Brain microvascular endothelial cell (primary cell): Measurements from ENCODE around the gene PCDHB9.
A peak's percentile ranks its signal among the peaks of the same experiment; 100 is the strongest.
"Not testable (repeated sequence)": the region's sequence is repeated elsewhere in the genome, so short reads cannot be mapped to it uniquely, and the experiment has no call there.

ENCODE experiments used
- DNase-seq: peaks from one replicate; pipeline ENCODE4 v3.0.0-alpha.2; 2020
- H3K27ac ChIP-seq: fragments of 250-450 bp; sonication (Bioruptor Pico); 2 replicates; pipeline ENCODE4 v1.5.1; 2020; ENCODE audit warnings: mild to moderate bottlenecking, moderate library complexity
- H3K27me3 ChIP-seq: fragments of 250-450 bp; sonication (Bioruptor Pico); replicated peaks from 2 replicates; pipeline ENCODE4 v1.5.1; 2020; ENCODE audit warnings: mild to moderate bottlenecking
- H3K36me3 ChIP-seq: fragments of 250-450 bp; sonication (Bioruptor Pico); replicated peaks from 2 replicates; pipeline ENCODE4 v1.5.1; 2020; ENCODE audit warnings: mild to moderate bottlenecking
- H3K4me3 ChIP-seq: 2 replicates; pipeline ENCODE4 v1.5.1; 2011; ENCODE audit warnings: low read depth, mild to moderate bottlenecking, control low read depth, low read length, moderate library complexity
- CTCF ChIP-seq: IDR thresholded peaks from 2 replicates; pipeline ENCODE4 v1.5.1; 2011; ENCODE audit warnings: low read depth, mild to moderate bottlenecking, moderate library complexity, low read length, control low read depth, inconsistent platforms; ENCODE audit errors: missing control alignments
- in situ Hi-C: cut with HindIII; loops from 2 replicates; pipeline ENCODE4 v1.10.0; 2017; ENCODE audit warnings: low sequenced_read_pairs, low pct_ligation_motif_present

PCDHB9 gene

DNA sequence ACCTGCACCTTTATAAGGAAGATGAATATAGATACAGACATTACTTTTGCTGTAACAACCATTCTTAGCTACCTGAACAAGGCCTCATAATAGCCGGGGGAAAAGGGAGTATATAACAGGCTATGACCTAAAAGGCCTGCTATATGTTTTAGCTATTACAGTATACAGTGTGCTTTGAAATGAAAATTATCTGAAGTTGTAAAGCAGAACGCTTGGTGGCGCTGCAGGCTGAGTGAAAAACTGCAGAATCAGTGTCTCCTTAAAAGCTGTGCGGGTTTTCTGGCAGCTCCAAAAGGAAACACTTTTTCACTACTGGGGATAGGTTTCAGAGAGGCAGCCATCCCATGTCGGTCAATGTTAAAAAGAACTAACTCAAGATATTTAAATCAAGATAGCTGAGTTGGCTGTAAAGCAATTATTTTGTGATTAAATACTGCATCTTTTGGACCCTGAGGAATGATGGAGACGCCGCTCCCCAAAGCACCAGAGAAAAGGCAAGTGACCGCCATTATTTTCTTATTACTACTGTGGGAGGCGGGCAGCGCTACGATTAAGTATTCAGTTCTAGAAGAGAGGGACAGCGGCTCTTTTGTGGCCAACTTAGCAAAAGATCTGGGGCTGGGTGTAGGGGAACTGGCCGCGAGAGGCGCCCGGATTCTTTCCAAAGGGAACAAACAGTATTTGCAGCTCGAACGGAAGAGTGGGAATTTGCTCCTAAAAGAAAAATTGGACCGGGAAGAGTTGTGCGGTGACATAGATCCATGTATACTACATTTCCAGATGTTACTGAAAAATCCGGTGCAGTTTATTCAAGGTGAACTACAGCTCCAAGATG, 31.2 kb upstream of the PCDHB9 start:
- Histone ChIP-seq H3K36me3 (no peaks in the 10 kb centered on the region), H3K27me3 (no peaks in the 10 kb centered on the region), H3K4me3 (no peak overlapping the region), H3K27ac (no peak overlapping the region)
- DNase-seq = no peak
- TF ChIP-seq CTCF = no peak
- in situ Hi-C loops = no loop called here

- in situ Hi-C loops, H3K36me3 ChIP-seq, H3K4me3 ChIP-seq, H3K27me3 ChIP-seq, H3K27ac ChIP-seq, DNase-seq: not testable (repeated sequence)
Observed at GRCh38 chr5:141157356-141157755, 29.6 kb upstream of the PCDHB9 start.

DNA sequence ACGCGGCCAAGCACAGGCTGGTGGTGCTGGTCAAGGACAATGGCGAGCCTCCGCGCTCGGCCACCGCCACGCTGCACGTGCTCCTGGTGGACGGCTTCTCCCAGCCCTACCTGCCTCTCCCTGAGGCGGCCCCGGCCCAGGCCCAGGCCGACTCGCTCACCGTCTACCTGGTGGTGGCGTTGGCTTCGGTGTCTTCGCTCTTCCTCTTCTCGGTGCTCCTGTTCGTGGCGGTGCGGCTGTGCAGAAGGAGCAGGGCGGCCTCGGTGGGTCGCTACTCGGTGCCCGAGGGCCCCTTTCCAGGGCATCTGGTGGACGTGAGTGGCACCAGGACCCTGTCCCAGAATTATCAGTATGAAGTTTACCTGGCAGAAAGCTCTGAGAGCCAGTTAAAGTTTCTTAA, 29.1 kb upstream of the PCDHB9 start:
- DNase-seq, H3K36me3 ChIP-seq, H3K27ac ChIP-seq, H3K27me3 ChIP-seq, H3K4me3 ChIP-seq, in situ Hi-C loops: not testable (repeated sequence)

DNA sequence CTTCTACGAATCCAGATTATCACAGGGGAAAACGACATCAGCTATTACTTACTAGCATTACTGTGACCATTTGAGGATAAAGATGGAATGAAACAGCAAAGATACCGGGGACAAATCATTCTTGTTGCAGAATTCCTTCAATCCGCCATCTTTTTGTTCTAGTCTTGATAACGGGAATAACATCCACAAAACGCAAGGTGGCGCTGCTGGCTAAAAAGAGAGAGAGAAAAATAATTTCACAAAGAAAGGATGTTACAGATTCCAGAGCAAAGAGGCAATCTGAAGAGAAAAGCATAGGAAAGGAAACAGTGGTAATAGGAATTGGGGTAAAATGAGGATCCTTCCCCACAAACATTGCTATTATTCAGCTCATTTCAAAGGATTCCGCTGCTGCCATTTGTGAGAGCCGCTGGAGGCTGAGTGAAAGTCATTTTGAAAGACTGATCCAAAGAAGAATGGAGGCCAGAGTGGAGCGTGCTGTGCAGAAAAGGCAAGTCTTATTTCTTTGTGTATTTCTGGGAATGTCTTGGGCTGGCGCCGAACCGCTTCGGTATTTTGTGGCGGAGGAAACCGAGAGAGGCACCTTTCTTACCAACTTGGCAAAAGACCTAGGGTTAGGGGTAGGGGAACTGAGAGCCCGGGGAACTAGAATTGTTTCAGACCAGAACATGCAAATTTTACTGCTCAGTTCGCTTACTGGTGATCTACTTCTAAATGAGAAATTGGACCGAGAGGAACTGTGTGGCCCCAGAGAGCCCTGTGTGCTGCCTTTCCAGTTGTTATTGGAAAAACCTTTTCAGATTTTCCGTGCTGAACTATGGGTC, 14.4 kb upstream of the PCDHB9 start, which contains the start of gene PCDHB7:
Gene PCDHB7, plus strand, starts transcription at position 264 of the 824 bp plus-strand sequence. Its CDS starts 192 bp downstream, at position 456.
- Histone ChIP-seq H3K36me3 (no peaks in the 10 kb centered on the region), H3K27ac (no peak within 1 kb of the TSS), H3K4me3 (no peak within 1 kb of the TSS), H3K27me3 (no peaks in the 10 kb centered on the region)
- in situ Hi-C loops = no loop called here
- DNase-seq = no peak
- TF ChIP-seq CTCF = peak; percentile 46

GRCh38 chr5:141174291-141175104, 12.5 kb upstream of the PCDHB9 start:
- in situ Hi-C loops, DNase-seq, H3K27me3 ChIP-seq, H3K36me3 ChIP-seq, H3K27ac ChIP-seq, H3K4me3 ChIP-seq: not testable (repeated sequence)

- in situ Hi-C loops = no loop called here
- H3K27me3 ChIP-seq = no peaks in the 10 kb centered on the region
- no peaks in the 10 kb centered on the region for H3K36me3 ChIP-seq
- H3K4me3 ChIP-seq = no peak overlapping the region
- H3K27ac ChIP-seq = no peak overlapping the region
- DNase-seq = no peak
- TF ChIP-seq CTCF = no peak
Observed at GRCh38 chr5:141175933-141176332, 11.0 kb upstream of the PCDHB9 start.

GRCh38 chr5:141177577-141178191, 9.3 kb upstream of the PCDHB9 start, which contains the start of gene PCDHB8:
PCDHB8 (plus strand) TSS chr5:141177790; CDS start chr5:141178035, 245 bp downstream.
- H3K36me3 ChIP-seq, H3K4me3 ChIP-seq, DNase-seq, H3K27me3 ChIP-seq, H3K27ac ChIP-seq, in situ Hi-C loops: not testable (repeated sequence)

GRCh38 chr5:141179371-141179770, 7.6 kb upstream of the PCDHB9 start:
- DNase-seq, H3K27me3 ChIP-seq, H3K27ac ChIP-seq, in situ Hi-C loops, H3K4me3 ChIP-seq, H3K36me3 ChIP-seq: not testable (repeated sequence)

- H3K27me3 ChIP-seq, H3K4me3 ChIP-seq, H3K36me3 ChIP-seq, H3K27ac ChIP-seq, DNase-seq, in situ Hi-C loops: not testable (repeated sequence)
Observed at GRCh38 chr5:141179876-141180275, 7.1 kb upstream of the PCDHB9 start.
